Stromal cell of bone marrow (primary cell): ENCODE measurements around the gene CAPN13.

Experiments used
- DNase-seq: peaks from one replicate; pipeline ENCODE4 v3.0.0-alpha.2; 2012; ENCODE audit warnings: low read depth

CAPN13 gene

DNA sequence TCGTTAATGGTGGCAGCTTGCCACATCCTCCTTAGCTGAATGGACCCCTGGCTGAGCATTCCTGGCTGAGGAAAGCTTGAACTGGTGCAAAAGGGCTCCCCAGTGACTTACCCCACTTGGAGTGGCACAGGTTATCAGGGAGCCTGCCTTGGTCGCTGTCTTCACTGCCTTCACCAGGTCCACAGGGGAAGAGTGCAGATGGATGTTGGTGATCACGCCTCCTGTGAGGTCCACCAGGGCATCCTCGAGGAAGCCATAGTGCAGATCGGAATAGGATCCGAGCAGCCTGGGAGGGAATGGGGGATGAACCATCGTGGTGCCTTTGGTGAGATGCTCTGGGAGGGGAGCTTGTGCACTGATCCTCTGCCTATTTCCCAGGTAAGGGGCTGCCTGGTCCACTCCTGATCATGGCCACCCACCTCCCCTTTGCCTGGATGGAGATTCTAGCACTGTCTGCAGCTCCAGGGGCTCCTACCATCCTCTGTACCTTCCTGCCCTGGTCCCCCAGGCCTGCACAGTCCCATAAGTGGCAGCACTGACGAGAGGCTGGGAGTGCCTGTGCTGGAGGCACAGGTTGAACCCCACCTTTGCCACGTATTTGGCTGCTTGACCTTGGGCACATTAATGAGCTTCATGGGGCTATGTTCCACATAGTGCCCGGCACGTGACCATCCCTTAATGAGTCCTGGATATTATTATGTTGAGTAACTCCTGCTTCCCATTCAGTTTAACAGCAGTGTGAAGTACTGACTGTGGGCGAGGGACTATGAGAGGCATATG, 43.0 kb downstream of the CAPN13 start:
- DNase-seq = no peak

DNA sequence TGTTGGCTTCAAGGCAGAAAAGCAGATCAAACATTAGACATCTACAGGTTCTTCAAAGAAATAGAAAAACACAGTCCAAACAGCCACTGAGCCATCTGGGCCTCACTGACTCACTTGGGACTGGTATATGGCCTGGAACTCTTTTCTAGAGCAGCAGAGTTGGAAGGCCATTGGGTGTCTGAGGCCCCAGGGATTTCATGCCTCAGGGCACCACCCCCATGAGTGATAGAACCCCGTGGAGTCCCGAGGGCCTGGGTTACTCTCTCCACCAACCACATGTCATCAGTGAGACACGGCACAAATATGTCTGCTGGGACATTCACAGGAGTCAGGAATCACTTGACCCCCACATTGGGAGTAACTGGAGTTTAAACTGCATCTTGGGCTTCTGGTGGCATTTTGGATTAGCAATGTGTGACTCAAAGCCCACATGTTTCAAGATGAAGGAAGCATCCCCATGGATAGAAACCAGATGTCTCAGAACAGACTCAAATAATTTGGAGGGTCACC, 44.0 kb downstream of the CAPN13 start:
- DNase-seq = peak; percentile 3

- no peak for DNase-seq
Measured at GRCh38 chr2:30761226-30761625, 46.0 kb downstream of the CAPN13 start.

- no peak for DNase-seq
Measured at GRCh38 chr2:30759481-30759880, 47.8 kb downstream of the CAPN13 start.

- no peak for DNase-seq
Measured at GRCh38 chr2:30758191-30758651, 49.0 kb downstream of the CAPN13 start.

DNA sequence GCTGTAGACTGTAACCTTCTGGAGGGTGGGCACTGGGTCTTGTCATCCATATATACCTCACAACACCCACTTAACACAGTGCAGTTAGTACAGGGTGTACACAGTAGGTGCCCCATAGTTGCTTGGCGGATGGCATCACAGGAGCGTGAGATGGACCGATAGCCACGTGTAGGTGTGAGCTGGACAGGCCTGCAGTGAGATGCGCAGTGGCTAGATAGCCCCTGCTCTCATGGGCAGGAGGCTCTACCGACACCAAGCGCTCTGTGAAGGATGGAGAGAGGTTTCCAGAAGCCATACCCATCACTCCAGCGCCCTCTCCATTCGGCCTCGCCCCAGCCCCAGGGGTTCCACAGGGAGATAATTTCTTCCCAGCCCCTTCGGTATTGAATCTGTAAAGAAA, 49.5 kb downstream of the CAPN13 start:
- DNase-seq = no peak

DNA sequence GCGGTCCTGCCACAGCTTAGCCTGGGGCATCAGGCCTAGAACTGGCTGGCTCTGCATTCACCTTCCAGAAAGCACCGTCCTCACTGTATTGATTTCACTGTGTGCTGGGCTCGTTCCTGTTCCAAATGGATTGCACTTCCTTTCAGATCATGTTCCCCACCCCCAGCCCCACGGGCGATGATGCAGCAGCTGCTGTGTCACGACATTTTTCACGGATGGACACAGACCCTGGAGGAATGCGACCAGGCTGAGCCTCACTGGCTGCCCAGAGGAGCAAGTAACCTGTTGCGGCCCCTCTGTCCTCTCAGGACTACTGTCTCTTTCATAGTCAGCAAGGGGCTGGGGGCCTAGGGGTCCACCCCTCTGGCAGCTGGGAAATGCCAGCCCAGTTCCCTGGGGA, 50.3 kb downstream of the CAPN13 start:
- no peak for DNase-seq

DNA sequence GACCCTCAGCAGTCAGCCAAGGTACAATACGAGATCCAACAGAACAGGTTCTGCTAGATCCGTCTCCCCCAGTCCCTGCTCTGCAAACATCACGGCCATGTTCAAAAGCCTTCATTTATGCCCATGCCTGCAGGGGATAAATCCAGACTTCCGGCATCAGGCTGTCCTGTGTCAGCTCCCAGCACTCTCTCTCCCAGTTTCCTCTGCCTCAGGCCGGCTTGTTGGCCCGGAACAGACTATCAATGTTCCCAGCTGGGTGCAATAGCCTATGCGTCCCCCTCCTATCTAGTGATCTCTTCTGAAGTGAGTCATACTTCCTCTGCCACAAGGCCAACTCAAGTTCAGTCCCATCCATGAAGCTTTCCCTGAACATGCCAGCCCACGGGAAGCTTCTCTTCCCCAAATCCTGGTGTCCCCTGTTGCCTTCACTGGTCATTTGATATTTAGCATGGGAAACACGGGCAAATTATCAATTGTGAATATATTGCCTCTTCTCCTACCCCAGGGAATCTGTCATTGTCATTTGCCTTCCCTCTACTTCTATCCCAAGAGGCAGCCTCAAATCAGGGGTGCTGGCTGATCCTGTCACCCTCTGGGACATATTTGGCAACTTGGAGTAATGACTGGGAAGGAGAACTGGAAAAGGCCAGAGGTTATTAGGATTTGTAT, 51.1 kb downstream of the CAPN13 start:
- no peak for DNase-seq

DNA sequence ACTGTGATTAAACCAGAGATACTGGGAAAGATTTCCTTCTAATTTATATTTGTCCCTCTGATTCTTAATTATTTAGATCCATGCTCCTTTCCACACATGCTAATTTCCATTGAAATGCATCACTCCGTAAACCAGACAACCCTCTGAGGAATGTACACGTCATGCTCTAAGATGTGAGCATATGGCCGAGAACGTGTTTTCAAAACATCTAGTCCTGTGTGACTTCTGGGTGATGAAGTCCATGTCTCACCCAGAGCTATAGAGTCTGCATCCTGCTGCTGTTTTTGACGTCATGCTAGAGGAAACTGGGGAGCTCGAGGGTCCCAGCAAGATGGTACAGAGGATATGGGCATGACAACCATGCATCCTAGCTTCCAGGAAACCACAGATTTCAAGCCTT, 53.6 kb downstream of the CAPN13 start:
- no peak for DNase-seq

GRCh38 chr2:30752811-30753210, 54.4 kb downstream of the CAPN13 start:
- DNase-seq = no peak

GRCh38 chr2:30747206-30747605, 60.0 kb downstream of the CAPN13 start:
- no peak for DNase-seq

- no peak for DNase-seq
Measured at GRCh38 chr2:30744823-30745222, 62.4 kb downstream of the CAPN13 start.

DNA sequence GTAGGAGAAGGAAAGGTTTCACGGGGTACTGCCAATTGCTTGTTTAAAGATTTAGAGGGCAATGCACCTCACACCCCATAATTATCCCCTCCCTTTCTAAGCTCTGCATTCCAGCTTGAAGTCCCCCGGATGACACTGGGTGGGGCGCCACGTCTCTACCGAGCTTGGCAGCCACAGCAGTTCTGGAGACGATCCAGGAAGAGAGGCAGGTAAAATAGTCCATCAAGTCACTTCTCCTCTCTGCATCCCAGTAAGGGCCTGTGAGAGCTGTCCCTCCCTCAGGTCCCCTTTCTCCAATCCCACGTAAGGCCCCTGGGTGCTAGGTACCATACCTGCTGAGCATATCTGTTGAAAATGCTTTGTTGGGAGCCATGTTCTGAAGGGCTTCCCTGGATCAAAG, 65.7 kb downstream of the CAPN13 start:
- DNase-seq = no peak

DNA sequence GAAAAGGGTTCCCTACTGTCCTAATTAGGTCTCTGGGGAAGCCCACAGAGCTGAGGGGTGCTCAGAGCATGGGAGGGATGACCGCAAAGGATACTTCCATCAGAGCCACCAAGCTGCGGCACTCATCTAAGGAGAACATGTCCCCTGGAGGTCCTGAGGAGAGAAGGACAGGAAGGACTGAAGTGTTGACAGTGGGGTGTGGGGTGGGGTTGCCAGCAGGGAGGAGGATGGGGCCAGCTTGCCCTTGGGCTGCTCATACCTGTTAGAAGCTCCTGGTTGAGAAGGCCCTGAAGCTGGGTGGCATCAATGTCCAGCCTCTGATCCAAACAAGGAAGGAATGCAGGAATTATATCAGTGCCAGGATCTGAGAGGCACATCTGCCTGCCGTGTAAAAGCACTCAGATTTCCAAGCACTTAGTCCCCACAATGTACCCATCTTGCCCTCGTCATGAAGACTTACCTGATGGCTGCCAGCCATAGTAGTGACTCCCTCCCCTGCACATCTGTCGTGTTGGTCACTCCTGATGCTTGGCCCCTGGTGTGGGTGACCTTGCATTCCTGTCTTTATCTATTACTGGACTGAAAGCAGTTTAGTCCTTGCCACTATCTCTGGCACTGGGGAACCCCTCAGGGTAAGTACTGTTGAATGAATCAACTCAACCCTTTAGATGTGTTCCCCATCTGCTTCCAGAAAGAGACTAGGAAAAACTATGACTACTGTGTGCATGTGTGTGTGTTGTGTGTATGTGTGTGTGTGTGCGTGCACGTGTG, 68.9 kb downstream of the CAPN13 start:
- DNase-seq = no peak

DNA sequence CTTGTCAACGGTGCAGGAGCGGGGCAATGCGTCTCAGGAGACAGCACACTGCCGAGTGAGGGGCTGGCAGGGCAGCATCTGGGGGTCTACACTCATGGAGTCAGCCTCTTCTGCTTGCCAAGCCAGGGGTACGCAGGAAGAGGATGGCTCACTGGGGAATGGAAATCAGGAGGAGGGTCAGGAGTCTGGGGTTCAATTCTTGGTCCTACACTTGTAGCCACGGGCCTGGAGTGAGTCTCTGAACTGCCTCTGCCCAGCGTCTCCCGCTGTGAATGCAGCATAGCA, 70.0 kb downstream of the CAPN13 start:
- DNase-seq = no peak

DNA sequence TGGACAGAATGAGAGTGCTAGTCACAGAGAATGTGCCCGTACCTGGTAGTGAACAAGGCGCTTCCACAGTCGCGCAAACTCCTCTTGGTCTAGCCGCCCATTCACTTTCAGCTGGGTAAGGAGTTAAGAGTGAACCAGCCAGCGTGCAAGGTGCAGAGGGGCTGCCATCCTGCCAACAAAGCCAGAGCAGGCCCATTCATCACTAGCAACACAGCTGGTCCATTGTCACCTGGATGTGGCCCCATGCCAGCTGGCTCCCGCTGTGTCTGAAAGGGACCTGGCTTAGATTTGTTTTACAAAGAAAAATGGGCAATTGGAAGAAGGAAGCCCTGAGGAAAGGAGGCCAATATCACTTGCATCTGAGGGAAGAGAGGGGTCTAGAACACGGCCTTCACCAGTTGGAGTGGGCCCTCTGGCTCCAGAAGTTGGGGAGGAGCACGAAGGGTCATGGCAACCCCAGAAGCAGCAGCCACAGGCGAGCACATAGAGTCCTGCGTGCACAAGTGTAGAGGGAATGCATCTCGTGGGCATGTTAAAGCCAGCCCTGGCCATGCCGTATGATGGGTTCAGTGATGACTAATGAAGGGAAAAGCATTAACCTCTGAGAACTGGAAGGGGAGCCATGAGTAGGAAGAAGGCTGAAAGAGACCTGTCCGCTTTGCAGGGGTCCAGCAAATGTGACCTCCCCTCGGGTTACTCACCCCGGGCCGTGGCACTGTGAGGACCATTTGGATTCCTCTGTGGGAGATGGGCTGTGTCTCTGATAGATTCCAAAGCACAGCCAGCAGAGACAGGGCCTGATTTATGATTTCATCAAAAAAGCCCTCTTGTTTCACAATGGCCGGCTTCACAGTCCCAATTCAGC, 70.6 kb downstream of the CAPN13 start:
- no peak for DNase-seq

GRCh38 chr2:30733876-30734520, 73.2 kb downstream of the CAPN13 start:
- DNase-seq = no peak

DNA sequence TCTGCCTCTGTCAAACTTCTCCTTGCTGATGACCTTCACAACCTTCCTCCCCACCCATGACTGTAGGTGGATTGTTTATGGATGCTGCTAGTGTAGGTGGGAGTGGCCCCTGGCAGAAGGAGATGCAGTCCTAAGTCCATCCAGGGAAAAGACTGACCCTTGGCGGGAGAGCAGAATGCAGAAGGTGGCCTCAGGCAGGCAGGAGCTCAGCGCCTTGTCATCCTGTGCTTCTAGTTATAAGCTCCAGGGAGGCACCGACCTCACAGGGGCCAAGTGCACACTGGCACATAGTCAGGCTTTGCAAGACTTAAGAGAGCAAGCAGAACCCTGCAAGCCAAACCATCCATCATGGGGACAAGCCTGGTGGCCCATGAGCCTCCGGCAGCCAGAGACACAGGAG, 74.4 kb downstream of the CAPN13 start:
- DNase-seq = no peak

DNA sequence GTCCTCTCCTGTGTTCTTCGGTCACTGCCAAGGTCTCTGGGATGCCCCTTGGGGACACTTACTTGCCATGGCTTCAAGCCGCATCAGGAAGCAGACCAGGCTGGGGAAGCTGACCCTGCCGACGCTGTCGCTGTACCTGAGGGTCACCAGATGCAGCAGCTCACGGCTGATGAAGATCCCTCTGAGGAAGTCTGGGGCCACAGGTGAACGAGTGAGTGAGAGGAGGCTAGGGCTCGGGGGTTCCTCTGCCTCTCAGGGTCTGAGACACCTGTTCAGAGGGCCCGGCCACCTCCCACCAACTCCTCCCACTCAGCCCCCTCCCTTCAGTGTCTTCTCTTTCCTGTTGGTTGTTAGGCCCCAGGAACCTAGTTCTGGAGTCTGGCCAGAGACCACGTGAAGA, 74.9 kb downstream of the CAPN13 start:
- no peak for DNase-seq

- DNase-seq = no peak
Measured at GRCh38 chr2:30731706-30732105, 75.5 kb downstream of the CAPN13 start.
